GM21529 (cell line): Measurements from ENCODE around the gene CMYA5.

Experiments used
- ATAC-seq: cut with Tn5 transposase; IDR thresholded peaks from one replicate; pipeline ENCODE4 v1.9.1; 2021; ENCODE audit not compliant: unreplicated experiment

The CMYA5 gene

DNA sequence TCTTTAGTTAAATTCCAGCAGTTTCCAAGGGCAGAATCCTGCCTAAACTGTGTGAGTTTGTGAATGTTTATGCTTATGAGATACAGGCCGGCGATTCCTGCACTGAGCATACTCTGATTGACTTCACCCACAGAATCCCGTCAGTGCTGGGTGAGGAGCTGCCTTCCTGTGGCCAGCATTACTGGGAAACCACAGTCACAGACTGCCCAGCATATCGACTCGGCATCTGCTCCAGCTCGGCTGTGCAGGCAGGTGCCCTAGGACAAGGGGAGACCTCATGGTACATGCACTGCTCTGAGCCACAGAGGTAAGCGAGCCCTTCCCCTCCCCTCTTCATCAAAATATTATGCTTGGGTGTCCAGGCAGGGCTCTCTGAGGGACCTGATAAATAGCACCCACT, 103.7 kb downstream of the CMYA5 start:
- ATAC-seq: no peak

DNA sequence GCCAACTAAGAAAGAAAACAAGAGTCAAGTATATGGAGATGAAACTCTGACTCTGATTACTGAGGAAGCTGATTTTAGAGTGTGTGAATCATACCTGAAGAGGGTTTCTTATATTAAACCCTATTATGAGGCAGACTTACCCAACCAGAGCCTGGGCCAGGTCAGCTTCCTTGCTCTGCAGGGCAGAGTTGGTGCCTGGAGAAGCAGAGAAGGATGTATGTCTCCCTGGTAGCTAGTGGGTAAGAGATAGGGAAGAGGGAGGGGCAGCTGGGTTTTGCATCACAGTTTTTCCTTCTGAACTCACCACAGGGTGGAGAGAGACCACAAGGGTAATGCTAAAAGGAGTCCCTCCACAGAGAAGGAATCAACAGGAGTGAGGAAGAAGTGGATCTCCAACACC, 104.1 kb downstream of the CMYA5 start:
- no peak for ATAC-seq

DNA sequence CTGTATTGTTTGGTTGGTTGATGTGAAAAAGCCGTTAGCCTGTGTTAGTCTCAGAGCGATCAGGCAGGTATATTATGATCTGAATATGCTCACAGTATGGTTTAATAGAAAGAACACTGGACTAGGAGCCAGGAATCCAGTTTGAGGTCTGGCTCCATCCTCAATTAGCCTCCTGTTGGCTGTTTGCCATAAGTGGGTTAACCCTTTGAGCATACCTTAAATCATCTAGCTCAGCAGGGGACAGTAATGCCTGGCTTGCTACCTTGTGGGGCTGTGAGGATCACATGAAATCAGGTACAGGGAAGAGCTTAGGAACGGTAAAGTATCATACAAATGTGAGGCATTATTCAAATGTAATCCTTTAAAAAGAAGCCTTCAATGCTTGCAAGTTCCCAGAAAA, 104.7 kb downstream of the CMYA5 start:
- no peak for ATAC-seq

DNA sequence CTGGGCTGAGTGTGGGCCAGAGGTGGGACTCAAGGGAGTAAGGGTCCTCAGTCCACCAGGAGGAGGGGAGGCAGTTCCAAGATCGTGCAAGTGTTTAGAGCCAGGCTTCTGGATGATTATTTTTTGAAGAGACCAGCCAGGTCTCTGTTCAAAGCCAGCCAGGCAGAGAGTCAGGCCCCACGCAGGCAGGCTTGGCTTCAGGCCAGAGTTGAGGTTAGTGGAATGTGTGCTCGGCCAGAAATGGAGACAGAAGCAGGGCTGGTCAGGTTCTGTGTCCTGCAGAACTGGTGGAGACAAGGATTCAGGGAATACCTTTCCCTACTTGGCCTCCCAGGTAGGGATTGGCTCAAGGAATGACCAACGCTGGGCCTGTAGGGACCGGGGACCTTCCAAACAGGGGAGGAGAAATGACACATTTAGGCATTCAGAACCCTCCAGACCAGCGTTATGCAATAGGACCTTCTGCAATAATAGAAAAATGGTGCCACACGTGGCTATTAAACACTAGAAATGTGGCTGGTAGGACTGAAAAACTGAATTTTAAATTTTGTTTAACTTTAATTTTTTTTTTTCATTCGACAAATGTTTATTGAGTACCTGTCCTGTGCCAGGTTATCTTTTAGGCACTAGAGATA, 106.2 kb downstream of the CMYA5 start:
- no peak for ATAC-seq

DNA sequence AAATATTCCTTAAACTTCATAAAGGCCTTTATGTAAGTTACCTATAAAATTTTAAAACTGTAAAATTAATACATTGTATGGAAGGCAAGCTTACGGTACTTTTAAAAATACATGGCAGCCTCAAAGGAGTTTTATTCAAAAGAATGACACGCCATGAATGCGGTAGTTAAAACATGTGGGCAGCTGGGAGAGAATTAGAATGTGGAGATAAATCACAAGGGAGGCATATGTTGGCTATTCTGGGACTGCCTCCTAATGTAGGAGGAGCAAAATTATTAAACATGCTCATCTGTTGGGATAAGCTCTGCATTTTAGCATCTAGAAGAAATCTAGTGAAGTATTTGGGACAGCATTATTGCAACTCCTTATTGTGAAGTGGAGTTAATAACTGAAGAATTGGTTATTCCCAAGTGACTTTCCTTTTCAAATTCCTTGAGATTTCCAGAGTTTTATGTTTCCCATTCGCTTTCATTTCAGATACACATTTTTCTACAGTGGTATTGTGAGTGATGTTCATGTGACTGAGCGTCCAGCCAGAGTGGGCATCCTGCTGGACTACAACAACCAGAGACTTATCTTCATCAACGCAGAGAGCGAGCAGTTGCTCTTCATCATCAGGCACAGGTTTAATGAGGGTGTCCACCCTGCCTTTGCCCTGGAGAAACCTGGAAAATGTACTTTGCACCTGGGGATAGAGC, 109.4 kb downstream of the CMYA5 start:
- no peak for ATAC-seq

DNA sequence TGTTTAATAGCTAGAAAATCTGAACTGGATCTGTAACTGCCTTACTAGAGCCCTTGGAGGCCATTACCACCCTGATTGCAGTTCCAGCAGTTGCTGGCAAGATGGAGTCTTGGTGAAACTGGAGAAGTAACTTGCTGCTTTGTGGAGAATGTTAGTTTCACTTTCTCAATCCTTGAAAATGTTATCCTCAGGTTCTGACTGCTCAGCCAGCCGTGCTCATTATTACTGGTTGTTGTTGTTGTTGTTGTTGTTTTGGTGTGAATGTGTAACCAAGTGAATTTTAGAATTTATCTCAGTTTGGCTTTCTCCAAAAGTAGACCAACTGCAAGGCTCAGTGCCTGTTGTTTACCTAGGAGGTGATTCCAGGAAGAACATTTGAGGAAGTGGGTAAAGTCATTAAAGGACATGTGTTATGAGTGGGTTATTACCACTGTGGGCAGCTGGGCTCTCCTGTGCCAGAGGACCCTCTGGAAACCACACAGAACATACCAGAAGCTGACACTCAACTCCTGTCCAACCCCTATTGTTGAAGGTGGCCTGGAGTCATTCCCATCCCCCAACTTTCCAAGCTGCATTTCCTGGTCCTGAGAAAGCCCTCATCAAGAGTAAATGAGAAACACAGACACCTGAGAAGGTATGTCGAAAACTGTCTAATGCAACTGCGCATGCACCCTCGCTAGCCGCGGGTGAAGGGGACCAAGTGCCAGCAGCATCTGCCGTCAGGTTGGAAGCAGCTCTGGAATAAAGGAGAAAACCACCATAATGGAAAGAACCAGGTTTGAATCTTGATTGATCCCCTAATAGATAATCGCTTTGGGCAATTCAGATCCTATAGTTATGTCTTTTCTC, 111.6 kb downstream of the CMYA5 start:
- no peak for ATAC-seq

DNA sequence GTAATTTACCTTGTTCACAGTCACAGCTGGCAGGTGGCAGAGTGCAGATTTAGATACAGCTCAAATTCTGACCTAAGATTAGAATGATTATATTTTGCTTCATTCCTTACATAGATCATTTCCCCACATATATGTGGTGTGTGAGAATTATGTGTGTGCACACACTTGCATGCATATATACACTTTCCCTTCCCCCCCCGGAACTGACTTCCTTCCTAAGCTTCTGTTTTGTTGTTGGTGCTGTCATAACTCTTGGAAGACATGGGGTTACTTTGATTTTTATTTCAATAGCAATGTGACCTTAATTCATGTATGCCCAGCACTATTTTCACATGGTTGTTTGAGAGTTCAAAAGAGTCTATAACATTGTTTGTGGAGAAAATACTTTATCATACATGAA, 112.8 kb downstream of the CMYA5 start:
- ATAC-seq: no peak

DNA sequence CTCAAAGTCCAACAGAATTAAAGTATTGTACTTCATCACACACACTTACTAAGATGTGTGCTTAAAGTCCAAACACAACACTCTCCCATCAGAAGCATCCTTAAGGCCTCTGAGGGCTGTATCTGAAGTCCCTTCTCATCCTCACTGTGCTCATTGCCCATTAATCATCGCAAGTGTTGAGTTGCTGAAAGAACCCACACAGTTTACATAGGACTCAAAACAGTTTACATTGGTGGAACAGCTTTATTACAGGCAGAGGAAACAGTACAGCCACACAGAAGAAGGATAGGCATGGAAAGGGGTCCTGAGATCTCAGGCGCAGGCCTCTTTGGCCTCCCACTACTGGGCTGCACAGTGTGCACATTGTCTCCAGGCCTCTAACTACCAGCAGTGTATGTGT, 113.4 kb downstream of the CMYA5 start:
- ATAC-seq: no peak

DNA sequence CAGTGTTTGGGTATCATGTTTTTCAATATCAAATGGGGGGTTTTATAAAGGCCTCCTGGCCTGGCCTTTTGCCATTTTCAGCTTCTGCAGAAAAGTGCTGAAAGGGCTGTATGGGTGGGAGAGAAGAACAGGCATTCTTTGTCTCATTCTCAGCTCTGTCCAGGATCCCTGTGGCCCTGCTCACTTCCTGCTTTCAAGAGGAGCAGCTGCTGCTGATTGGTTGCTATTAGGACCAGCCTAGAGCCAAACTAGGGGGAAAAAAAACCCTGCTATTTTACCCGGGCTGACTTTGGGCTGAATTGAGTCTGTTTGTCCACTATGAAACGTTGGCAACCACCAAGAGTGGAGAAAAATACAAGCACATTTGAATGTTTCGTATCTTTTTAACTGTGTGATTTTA, 117.1 kb downstream of the CMYA5 start:
- ATAC-seq: no peak

DNA sequence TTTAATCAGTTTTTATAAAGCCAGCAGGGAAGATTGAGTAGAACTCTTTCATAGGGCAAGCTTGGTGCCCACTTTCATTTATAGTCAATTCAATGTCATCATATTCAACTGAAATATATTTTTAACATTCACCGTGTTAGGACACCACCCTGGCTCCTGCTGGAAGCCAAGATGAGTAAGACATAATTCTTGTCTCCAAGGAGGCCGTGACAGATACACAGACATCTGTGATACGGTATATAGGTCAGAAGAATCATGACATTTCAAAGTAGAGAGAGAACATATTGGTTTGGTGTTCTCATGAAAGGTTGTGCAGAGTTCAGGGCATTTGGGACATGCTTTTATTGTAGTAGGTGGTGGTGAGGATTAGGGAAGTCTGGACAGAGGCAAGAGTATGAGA, 120.1 kb downstream of the CMYA5 start:
- no peak for ATAC-seq

DNA sequence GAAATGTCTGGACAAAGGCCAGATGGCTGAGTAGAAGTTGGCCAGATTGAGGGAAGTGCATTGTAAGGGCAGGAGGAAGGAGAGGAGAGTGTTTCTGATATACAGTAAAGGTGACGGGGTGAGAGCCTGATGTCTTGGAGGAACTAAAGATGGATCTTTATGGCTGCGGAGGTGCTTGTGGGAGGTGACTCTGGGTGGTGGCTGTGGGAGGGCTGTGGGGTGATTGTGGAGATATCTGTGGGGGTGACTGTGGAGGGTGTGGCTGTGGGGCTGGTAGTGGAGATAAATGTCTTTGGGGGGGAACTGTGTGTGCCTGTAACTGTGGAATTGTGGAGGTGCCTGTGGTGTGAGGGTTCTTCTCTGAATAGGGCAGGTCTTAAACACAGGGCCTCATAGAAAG, 121.4 kb downstream of the CMYA5 start:
- no peak for ATAC-seq

DNA sequence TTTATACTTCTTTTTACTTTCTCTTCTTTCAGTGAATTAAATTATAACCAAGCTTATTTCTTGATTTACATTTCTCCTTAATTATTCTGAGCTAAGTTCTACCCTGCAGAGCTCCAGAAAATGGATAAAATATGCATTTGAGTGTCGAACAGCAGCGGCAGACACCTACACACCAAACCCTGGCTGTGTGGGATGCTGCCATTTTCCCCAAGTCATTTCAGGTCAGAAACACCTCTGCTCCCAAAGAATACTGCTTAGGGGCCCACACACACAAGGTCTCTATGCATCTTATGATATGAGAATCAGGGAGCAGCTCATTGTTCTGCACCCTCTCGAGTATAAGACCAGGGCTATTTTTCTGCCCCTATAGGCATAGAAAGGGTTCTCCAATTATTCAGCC, 122.3 kb downstream of the CMYA5 start:
- no peak for ATAC-seq

DNA sequence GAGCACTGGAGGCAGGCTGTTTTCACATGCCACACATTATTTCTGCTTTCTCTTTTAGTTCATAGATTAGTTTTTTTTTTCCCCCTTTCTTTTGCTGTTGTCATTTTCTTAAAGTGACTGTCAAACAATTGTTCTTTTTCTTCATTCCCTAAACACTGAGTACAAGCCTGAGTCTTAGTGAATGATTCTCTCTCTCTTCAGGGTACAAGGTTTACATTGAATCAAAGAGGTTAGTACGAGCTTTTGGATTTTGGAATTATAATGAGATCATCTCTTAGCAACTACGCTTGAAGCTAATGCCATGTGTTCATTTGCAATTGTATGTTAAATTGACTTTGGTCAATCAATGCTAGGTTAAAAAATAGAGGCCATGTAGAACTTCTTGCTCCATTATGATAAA, 125.1 kb downstream of the CMYA5 start:
- no peak for ATAC-seq

DNA sequence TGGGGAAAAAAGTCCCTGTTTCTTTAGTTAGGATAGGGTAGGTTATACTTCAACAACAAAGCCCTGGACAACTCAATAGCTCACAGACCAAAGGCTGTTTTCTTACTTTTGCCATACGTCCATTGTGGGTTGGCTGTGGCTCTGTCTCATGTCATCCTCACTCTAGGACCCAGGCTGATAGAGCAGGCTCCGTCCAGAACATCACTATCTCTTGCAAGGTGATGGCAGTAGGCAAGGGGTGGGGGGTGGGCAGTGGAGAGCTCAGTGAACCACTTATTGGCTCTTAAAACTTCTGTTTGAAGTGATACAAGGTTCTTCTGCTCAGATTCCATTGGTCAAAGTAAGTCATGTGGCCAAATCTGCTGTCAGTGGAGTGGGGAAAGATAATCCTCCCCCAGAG, 126.4 kb downstream of the CMYA5 start:
- no peak for ATAC-seq

DNA sequence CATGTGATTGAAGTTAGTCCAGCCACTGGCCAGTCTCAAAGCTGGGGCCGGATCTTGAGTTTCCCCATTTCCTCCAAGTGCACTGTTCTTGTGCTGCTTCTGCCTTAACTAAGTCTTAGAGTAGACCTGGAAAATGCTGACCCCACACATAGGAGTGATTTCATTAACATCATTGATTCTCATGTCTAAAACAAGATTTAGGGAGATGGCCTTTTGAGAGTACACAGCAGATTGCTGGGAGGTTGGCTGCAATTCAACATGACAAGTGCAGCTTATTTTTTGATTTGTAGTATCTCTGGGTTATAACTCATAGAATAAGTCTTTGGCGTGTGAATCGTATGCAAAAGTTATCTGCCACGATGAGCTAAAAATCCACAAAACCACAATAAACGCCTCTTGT, 131.0 kb downstream of the CMYA5 start:
- no peak for ATAC-seq

DNA sequence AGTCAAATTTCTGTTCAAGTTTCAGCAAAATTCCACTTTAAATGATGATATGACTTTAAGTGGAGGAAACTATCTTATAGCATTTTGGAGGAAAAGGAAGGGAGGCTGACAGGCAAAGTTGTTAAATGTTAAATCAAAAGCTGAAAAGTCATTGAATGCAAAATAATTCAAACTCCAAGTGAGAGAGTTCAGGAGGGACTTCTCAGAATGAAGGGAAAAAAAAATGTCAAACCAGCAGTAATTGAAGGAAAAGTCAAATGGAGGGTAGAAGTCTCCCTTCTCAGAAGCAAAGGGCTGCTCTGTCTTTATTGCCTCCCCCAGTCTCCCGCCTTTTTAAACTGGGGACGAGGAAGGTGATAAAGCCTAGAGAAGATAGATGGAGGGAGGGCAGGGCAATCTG, 134.8 kb downstream of the CMYA5 start:
- ATAC-seq: no peak

DNA sequence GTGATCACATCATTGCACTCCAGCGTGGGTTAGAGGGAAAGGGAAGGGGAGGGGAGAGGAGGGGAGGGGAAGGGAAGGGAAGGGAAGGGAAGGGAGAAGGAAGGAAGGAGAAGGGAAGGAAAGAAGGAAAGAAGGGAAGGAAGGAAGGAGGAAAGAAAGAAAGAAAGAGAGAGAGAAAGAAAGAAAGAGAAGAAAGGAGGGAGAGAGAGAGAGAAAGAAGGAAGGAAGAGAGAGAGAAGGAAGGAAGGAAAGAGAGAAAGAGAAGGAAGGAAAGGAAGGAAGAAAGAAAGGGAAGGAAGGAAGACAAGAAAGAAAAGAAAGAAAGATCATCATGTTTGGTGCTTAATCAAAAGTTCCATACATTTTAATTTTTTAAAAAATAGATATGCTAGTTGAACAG, 136.2 kb downstream of the CMYA5 start:
- no peak for ATAC-seq

DNA sequence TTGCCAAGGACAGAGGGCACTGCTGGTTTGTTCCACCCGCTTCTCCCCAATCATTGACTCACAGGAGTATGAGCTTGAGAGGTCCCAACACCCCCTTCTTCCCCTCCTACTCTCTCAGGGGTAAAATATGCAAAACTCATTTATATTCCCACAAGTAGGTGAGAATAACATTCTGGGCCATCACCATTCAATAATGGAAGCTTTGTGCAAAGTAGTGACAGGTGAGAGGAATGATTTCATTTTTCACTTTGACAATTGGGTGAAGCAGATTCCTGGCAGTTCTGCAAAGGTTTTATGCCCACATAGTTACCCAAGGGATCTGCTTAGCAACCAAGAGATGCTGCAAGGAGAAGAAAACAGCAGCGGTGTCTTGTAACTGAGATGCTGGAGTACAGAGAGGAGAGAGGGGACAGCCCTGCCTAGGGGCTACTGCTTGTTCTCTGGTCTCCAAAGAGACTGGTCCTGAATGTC, 137.6 kb downstream of the CMYA5 start:
- no peak for ATAC-seq

DNA sequence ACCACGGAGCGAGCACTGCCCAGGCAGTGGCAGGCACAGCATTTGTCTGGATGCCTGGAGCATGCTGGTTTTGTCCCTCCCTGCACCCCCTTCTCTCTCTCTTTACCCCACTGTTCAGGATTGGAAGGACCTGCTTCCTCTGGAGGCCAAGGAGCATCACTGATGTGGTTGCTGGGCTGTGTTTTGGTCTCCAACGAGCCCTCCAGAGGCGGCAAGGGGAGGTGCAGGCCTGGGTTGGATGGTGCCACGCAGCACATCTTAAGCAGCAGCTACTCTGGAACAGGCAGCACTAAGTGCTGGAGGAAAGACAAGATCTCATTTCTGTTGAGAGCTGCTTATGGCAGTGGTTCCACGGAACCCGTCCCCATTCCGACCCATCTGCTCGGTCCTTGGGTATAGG, 139.6 kb downstream of the CMYA5 start:
- ATAC-seq: no peak

DNA sequence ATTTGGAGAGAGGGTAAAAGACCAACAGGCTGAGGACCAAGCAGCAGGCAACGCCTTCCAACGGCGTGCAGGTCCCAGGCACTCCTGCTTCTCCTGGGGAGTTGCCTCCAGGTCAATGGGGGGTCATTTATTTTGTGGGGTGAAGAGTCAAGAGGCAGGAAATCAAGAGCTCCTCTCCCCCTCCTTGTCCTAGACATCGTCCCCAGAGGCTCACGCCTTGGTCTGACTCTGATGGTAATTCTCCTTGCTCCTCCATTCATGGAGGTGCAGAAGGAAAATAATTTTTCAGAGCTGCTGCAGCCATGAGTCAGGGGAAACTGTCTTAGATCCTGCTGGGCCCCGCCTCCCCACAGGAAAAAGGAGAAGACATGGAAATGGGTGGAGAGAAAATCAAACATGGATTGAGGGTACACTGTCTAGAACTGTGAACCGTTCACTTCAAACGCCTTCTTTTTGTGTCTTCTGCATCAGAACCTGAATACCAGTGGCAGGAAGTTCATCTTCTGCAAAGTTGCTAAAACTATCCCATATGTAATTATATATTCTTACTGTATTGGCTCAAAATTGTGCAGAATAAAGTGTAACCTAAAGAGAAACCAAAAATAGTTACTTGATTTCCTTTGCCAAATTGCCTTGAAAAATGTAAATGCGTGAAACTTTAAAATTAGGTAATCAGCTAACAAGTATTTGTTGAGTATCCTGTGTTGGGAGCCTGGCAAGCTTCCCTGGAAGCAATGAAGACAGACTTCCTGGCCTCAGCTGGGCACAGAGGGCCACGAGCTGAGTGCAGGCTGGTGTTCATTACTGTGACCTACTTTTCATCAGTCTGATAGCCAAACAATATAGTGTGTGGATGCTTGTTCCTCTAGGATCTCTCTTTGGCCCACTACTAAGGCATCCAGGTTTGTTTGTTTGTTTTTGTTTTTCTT, 142.0 kb downstream of the CMYA5 start:
- ATAC-seq: no peak

DNA sequence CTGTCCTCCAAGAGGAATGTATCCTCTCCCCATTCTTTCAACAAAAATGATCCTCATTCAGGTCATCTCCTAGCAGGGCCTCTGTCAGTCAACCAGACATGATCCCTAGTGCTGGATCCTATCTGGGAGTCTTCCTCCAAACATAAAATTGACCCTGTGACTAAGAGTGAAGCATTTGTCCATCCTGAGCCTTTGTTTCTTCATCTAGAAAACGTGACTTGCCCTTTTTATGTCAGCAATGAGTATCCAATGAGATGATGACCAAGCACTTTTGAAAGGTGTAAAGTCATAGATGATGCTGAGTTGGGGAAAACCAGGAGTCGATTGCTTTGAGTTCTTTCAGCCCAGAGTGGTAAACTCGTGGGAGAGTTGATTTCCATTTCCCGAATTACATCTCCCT, 143.3 kb downstream of the CMYA5 start:
- no peak for ATAC-seq
